GM19468 (cell line): ENCODE measurements around the gene COL4A2.
"Not testable (repeated sequence)": the region's sequence is repeated elsewhere in the genome, so short reads cannot be mapped to it uniquely, and the experiment has no call there.

Source experiments
- ATAC-seq: cut with Tn5 transposase; IDR thresholded peaks from one replicate; pipeline ENCODE4 v1.9.1; 2021; ENCODE audit warnings: mild to moderate bottlenecking, moderate library complexity, moderate number of reproducible peaks; ENCODE audit not compliant: unreplicated experiment; ENCODE audit errors: extremely low read depth

The COL4A2 gene

DNA sequence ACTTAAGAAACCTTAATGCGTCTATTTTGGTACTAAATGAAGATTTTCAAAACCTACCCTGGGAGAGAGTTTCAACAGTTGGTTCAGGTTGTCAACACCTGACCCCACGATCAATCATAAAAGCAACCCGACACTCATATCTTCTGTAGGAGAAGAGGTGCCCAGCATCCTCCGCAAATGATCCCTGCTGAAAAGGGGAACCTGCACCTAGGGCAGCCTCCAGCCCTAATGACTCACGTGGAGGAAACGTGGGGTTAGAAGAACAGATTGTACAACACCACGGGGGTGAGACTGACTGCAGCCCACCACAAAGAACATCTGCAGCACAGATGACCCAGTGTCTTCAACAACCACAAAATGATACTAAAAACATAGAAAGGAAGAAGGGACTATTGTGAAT is 138.1 kb downstream of the COL4A2 start:
- no peak for ATAC-seq

DNA sequence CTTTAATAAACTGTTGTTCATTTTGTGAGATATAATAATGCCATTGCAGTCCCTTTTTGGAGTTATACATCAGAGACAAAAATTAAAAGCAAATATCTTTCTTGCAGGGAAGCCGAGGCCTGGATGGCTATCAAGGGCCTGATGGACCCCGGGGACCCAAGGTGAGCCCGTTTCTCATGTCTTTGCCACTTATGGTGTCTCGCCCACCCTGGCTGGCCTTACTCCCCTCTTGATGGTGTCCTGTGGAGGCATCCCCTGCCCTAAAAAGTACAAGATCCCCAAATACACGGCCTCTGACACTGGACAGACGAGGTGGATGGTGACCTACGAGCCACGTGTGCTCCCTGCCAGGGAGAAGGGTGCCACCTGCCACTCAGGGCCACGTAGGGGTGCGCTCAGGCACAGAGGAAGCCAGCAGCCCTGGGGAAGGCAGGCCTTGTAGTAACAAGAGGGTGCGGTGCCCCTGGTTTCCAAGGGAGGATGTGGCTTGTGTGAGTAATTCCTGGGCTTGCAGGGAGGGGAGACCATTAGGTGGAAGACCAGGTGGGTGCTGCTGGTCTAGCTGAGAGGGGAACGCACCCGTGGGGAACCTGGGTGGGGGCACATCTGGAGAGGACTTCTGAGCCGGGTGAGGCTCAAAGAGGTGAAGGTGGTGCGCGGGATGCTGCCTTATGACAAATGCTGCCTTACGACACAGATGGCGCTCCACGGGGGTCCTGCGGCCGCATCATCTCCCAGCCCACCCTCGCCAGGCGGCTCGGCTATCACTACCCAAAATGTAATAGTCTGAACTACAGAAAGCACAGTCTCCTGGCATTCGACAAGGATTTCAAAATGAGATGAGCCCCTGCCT is 138.9 kb downstream of the COL4A2 start:
- ATAC-seq = no peak

DNA sequence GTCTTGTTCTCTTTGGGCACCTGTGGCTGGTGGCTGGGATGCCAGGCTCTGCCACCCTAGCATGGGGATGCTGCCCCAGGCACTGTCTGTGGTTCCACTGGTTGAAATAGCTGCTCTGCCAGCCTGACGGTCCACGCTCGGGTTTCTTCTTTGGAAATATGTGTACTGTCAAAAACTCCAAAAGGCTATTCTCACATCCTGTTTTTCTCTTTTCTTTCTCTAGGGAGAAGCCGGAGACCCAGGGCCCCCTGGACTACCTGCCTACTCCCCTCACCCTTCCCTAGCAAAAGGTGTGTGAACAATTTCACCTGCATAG is 139.4 kb downstream of the COL4A2 start:
- no peak for ATAC-seq

DNA sequence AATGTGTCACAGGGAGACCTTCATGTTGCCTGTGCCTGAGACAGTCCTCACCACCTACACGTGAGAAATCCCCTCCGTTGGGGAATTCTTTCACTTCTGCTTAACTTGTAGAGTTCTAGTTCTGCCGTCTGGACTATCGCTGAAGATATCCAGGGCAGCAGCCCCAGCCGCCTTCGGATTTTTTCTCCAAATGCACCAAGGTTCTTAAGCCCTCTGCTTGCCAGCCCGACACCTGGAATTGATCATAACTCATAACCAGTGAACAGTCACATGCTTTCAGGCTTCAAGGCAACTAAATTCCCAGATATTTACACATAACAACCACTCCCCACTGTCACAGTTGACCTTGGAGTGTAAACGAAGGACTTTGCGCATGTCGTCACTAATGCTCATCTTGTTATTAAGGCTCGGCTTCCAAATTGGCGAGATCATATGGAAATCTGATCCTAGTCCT is 140.0 kb downstream of the COL4A2 start:
- ATAC-seq = peak; percentile 24

DNA sequence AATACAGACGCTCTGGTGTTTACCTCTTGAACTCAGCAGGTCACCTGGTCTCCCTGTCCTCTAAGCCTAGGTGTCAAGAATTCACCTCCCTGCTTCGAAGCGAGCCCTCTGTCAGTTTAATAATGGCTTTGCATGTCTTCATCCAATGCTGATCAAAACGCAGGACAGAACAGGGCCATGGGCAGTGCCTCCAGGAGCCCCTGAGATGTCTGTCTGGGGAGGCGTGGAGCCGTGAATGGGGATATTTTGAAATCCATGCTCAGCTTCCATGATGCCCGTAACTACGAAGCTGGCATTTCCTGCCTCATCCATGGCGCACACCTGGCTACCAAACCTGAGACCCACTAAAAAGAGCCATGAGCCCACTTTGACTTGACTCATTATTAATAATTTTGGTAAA is 140.7 kb downstream of the COL4A2 start:
- ATAC-seq = no peak

DNA sequence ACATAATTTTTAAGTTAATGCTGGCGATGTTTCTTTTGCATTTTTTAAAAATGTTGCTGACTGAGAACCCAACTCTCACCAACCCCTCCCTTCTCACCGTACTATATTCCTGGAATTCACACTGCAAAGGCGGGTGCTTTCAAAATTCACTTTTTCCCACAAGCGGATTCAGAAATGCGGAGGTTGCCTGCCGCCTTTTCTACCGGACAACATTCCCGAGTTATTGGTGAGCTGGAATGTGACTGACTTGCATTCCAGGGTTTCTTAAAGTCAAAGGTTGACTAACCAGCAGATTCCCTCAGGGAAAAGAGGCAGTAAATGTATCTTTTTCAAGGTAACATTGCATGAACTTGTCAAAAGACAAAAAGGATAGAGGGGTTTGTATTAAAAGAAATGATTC is 141.1 kb downstream of the COL4A2 start:
- no peak for ATAC-seq

DNA sequence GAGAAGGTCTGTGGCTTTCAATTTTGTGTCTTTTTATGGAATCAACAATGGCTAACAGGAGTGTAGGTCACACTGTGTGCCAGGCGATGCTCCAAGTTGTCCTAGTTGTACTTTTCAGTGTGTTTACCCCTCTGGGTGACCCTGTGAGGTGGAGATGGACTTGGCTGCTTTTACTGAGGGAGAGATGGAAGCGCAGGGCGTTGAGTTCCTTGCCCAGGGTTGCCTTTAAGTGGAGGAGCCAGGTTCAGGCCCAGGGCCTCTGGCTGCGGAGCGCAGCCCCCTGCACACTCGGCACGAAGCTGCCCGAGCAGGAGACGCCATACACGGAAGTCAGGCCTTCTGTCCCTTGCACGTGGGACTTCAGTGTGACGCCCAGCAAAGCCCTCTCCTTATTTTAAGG is 141.6 kb downstream of the COL4A2 start:
- ATAC-seq = no peak

DNA sequence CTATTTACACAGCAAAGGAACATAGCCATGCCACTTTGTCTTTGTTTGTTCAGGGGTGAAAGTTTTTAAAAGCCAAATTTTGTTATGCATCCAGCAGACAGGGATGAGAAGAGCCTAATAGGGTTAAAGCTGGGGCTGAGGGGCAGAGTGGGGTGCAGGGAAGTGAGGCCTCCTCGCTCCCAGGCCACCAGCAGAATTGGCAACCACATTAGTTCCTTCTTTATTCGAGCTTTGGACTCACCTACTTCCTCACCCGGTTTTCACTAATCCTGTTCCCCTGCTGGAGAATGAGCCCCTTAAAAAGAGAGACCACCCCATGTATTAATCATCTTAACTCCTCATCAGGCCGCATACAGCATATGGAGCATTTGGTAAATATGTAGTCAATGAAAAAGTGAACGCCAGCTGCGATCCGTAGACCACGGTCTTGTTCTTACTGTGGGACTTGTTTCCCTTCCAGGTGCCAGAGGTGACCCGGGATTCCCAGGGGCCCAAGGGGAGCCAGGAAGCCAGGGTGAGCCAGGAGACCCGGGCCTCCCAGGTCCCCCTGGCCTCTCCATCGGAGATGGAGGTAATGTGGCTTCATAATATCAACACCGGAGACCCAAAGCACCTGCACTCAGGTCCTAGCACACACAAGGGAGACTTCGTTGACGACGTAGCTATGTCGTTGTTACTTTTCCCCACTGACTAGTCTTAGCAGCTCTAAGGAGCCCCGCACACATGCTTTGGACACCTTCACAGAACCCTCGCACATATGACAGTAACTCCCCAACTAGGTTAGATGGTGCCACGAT is 142.3 kb downstream of the COL4A2 start:
- no peak for ATAC-seq

DNA sequence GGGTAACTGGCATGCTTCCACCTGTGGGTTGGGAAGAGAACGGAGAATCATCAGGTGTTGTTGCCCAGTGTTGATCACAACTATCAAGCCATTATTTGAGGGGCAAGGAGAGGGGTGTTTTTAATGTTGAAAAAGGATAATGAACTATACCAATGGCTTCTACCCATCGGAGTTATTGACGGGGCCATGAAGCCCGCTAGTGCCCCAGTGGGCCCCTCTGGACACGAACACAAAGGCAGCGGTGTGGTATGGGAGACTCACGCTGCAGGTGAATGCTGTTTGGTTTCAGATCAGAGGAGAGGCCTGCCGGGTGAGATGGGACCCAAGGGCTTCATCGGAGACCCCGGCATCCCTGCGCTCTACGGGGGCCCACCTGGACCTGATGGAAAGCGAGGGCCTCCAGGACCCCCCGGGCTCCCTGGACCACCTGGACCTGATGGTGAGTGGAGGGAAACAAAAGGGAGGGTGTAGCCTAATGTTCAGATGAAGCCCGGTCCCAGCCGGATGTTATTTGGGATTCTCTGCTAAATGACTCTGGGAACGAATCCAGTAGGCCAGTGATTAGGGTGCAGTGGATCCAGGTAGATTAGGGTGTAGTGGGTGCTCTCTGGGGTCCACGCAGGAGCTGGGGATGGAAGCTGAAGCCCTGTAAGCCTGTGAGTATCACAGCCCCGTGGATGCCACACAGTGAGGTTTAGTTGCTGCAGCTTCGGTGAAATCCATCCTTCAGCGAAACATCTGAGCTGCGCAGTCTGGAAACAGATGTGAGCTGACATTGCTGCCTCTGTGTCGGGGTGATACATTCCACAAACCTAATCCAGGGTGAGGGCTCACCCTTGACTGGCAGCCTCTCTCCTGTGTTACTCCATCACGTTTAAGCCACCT is 143.2 kb downstream of the COL4A2 start:
- ATAC-seq = no peak

DNA sequence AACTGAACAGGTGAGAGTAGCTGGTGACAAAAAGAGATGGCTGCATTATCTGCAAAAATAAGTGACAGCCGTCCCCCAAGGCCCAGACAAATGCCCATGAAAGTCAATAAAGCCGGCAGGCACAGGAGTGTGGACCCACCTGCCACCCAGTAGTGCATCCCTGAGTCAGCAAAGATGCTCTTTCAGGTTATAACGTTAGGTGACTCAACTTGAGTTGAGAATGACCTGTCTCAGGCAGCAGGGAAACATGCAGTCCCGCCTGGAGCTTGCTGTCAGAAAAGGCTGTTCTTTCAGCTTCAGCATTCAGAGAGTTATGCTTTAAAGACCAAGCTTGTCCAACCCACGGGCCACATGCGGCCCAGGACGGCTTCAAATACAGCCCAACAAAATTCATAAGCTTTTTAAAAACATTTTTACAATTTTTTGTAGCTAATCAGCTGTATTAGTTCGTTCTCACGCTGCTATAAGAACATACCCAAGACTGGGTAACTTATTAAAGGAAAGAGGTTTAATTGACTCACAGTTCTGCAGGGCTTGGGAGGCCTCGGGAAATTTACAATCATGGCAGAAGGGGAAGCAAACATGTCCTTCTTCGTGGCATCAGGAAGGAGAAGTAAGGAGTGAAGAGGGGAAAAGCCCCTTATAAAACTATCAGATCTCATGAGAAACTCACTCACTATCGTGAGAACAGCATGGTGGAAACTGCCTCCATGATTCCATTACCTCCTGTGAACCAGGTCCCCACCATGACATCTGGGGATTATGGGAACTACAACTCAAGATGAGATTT is 144.1 kb downstream of the COL4A2 start:
- ATAC-seq = no peak

DNA sequence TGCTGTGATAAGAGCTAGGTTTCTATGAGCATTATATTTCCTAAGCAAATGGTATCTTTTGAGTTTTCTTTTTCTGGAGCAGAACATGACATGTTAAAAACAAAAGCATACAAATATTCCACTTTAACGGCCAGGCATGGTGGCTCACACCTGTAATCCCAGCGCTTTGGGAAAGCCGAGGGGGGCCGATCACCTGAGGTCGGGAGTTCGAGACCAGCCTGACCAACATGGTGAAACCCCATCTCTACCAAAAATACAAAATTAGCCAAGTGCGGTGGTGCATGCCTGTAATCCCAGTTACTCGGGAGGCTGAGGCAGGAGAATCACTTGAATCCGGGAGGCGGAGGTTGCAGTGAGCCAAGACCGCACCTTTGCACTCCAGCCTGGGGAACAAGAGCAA is 146.0 kb downstream of the COL4A2 start:
- not testable (repeated sequence) for ATAC-seq

DNA sequence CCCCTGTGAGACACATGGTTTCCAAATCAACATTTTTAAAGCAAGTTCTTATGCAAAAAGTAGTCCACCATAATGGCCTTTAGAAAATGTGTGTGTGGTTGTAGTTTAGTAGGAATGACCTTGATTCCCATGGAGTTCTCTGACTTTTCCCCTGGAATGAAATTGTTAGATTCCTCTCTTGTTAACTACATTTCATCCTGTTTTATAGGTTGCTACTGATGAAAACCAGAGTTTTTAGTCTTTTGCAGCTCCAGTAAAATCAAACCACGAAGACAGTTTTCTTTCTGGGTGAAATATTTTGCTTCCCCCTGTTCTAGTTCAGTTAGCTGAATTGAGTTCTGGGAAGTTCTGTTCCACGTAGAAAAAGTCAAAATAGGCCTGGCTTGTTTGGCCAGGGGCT is 146.7 kb downstream of the COL4A2 start:
- no peak for ATAC-seq

DNA sequence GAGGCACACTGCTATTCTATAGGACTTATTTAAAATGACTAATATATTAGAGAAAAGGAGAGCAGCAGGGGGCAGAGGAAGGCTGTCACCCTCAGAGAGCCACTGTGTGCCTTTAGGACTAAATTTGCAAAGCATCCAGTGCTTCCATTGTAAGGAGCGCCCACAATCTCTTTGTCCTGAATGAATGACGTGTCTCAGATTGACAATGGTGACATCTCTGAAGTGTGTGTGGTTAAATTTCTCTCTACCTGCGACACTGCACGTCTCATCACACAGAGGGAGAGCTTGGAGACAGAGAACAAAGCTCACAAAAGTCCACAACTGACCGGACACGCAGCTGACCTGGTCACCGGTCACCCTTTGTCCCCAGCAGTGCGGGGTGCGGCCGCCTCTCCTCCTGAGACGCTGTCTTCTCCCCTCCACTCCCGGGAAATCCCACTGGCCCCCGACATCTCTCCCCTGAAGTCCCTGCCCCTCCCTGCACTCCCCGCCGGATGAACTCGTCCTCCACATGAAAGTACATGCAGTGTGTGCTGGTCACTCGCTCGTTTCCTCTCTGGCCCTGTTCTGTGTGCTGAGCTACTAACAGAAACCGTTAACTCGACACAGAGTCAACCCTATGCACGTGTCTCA is 147.3 kb downstream of the COL4A2 start:
- ATAC-seq = no peak

DNA sequence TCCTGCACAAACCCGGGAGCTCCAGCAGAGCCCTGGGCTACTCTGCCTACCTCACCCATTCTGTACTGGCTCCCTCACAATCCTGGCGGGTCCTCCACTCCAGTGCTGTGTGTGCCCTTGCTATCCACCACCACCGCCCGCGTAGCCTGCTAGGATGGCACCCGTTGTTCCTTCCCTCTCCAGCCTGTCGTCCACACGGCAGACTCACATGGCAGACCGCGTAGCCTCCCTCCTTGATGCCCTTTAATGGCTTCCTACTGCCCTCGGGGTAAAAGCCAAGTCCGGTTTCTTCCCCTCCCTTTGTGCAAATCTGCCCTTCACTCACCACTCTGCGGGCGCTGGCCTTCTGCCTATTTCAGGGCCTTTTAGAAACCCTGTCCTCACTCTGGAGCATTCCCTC is 147.9 kb downstream of the COL4A2 start:
- no peak for ATAC-seq

DNA sequence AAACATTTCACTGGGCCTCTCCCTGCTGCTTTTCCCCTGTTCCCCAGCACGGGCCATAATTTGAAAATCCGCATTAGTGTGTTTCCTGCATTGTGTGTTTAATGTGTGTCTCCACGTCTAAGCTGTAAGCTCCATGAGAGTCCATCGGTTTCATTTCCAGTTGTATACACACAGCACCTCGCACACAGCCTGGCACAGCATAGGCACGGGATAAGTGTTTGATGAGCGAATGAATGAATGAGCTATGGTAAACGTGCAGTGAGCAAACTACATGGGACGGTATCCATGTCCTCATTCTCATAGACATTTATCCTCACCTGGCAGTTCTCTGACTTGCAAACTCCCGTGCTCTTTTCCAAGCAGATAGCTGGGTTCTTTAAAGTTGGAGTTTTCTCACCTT is 148.4 kb downstream of the COL4A2 start:
- no peak for ATAC-seq

DNA sequence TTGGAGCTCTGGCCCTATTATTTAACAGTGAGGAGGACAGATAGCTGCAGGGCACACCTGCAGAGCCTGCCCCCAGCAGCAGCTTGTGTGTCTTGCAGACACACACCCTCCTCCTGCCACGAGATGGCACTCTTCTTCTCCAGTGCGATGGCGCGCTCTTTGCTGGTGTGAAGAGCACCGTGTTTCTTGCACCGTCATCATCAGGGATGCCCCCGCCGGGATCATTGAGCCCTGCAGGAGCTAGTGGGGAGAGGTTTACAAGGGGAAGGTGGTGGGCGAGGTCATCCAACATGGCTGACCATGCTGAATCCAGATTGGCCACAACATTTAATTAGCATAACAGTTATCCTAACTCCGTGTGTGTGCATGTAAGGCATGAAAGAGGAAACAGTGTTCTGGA is 148.9 kb downstream of the COL4A2 start:
- ATAC-seq = peak; percentile 91

DNA sequence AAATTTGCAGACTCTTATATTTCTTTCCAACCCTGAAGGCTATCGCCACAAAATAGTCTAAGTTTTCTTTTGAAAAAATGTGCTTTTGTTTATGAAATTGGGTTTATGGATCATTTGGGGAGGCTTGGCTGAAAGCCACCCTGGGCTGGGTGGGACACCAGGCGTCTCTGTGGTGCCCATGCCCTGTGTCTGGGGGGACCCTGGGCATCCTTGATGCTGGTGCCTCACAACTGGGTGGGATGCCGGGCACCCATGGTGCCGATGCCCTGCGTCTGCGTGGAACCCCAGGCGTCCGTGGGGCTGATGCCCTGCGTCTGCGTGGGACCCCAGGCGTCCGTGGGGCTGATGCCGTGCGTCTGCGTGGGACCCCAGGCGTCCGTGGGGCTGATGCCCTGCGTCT is 149.5 kb downstream of the COL4A2 start:
- ATAC-seq = no peak

DNA sequence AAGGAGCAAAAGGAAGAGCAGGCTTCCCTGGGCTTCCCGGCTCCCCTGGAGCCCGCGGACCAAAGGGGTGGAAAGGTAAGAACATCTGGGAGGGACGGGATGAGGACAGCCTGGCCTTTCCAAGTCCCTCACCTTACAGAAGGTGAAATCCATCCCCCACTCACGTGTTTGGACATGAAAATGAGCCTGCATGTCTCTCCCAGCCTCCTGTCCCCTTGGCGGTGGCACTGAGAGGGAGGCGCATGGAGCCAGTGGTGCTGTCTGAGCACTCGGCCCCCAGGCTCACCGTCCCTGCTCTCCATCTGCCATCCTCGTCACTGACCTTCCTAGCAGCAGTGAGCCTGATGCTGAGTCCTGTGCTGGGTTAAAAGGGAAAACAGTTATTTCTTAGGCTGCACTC is 150.3 kb downstream of the COL4A2 start:
- no peak for ATAC-seq

DNA sequence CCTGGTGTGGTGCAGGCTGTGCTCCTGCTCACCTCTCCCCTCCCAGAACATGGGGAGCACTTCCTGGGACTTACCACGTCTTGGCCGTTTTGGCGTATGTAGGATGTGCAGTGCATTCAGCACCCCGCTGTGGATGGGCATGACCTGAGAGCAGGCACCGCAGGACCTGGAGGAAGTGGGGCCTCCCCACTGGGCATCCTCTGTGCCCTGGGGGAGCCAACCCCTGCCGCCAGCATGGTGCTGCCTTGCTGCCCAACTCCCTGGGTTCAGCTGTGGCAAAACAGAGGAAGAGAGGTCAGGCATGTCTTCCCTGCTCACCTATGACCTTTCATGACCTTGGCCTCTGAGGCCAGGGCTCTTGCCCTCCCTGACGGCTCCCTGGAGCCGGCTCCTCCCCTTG is 150.9 kb downstream of the COL4A2 start:
- no peak for ATAC-seq
